NCI-H446 treated with DMSO at 0.1 percent for 48 hours (cell line): ENCODE data around the gene FBXO44.

Experiments
- DNase-seq: peaks from one replicate; lab custom pipeline; 2025; lab: John Stamatoyannopoulos, UW

FBXO44 gene

GRCh38 chr1:11708554-11709350 is 54.1 kb downstream of the FBXO44 start:
- no peak for DNase-seq

- no peak for DNase-seq
Observed at GRCh38 chr1:11711490-11711889, 56.8 kb downstream of the FBXO44 start.

DNA sequence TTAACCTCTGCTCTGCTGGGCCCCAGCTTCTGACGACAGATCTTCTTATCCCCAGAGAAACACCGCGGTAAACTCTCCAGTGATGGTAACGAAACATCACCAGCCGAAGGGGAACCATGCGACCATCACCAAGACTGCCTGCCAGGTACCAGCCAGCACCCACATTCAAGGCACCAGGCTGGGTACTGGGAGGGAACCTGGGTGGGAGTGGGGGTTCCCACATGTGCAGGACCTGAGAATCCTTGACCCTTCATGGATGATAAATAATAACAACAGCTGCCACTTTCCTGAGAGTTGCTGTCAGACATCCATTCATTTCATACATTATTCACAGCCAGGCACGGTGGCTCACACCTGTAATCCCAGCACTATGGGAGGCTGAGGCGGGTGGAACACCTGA is 57.6 kb downstream of the FBXO44 start:
- DNase-seq: no peak
